ENCODE results near the gene IL10RB. TPM values are rescaled to one million over a fixed set of nuclear protein-coding genes. Genes with fewer than 3 reads are reported as not detected.

The IL10RB gene
- total and polyA plus RNA-seq, 2 of the 13 experiments (the other 11 are each of a cell fraction or from before 2014, with no cell fraction given) = 17.4 to 18.2 TPM

GRCh38 chr21:33324291-33325221 lies 58.4 kb downstream of the IL10RB start, which contains the start of gene IFNAR1 (continued):
- no peak for TF ChIP-seq PRDM15 (CRISPR knock-in tag; IDR thresholded peaks at IDR 0.05)
- no peak; the same call in 1 of the 2 replicates for TF ChIP-seq ZNF280B (CRISPR knock-in tag; IDR thresholded peaks at IDR 0.05; ENCODE audit: borderline replicate concordance)
- peak; percentile 77 for TF ChIP-seq HNRNPLL (IDR thresholded peaks at IDR 0.05; ENCODE audit: low read depth, low read length, poor library complexity, severe bottlenecking)
- 0 out of 2 replicates have a peak, but pooled peaks have one; percentile 50 for TF ChIP-seq MXD4 (CRISPR knock-in tag; IDR thresholded peaks at IDR 0.05)
- peak; percentile 69; the same call in 1 of the 2 replicates for TF ChIP-seq ZBTB20 (CRISPR knock-in tag; IDR thresholded peaks at IDR 0.05; ENCODE audit: borderline replicate concordance, low read depth)
- peak; percentile 83 for TF ChIP-seq KDM4B (CRISPR knock-in tag; IDR thresholded peaks at IDR 0.05)
- 0 out of 2 replicates have a peak, but pooled peaks have one; percentile 21 for TF ChIP-seq HOMEZ (CRISPR knock-in tag; IDR thresholded peaks at IDR 0.05; ENCODE audit: low read depth)
- no peak for TF ChIP-seq ZNF790 (CRISPR knock-in tag; IDR thresholded peaks at IDR 0.05; ENCODE audit: borderline replicate concordance)
- TF ChIP-seq, protein P1, sequence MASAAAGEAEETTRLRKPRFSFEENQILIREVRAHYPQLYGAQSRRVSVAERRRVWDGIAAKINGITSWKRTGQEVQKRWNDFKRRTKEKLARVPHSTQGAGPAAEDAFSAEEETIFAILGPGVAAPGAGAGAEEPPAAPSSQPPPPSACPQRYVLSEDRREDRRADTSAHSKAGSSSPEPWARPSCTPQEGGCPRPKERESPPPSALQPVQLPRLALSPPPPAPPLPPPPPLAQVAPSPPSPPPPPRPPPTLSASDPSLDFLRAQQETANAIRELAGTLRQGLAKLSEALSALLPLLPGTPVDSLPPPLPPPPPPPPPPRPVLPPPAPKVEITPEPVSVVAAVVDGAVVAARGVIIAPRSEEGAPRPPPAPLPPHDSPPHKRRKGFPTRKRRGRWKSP (CRISPR knock-in tag; IDR thresholded peaks at IDR 0.05) = peak; percentile 67; the same call in 1 of the 2 replicates
- TF ChIP-seq AKNA (CRISPR knock-in tag; IDR thresholded peaks at IDR 0.05; ENCODE audit: borderline replicate concordance) = no peak; the same call in 1 of the 2 replicates
- 0 out of 2 replicates have a peak, but pooled peaks have one; percentile 12 for TF ChIP-seq FOXJ3 (CRISPR knock-in tag; IDR thresholded peaks at IDR 0.05; ENCODE audit: borderline replicate concordance)
- TF ChIP-seq JUND (CRISPR knock-in tag; IDR thresholded peaks at IDR 0.05) = no peak
- TF ChIP-seq GTF2F1 (IDR thresholded peaks at IDR 0.05; ENCODE audit: low read length) = no peak
